Fibroblast of pulmonary artery (primary cell): ENCODE data around the gene TMEM129.

Source experiments
- DNase-seq: peaks from one replicate; pipeline ENCODE4 v3.0.0-alpha.2; 2010; ENCODE audit warnings: low read depth
- H3K4me3 ChIP-seq: replicated peaks from 2 replicates; pipeline ENCODE4 v1.5.1; 2011; ENCODE audit warnings: low read depth, mild to moderate bottlenecking, control low read depth, low read length, moderate library complexity
- TF ChIP-seq, protein P1 (sequence below): IDR thresholded peaks from 2 replicates; pipeline ENCODE4 v1.5.1; 2011; ENCODE audit warnings: mild to moderate bottlenecking, control low read depth, low read length, inconsistent platforms; ENCODE audit errors: missing control alignments

TMEM129 gene, protein sequence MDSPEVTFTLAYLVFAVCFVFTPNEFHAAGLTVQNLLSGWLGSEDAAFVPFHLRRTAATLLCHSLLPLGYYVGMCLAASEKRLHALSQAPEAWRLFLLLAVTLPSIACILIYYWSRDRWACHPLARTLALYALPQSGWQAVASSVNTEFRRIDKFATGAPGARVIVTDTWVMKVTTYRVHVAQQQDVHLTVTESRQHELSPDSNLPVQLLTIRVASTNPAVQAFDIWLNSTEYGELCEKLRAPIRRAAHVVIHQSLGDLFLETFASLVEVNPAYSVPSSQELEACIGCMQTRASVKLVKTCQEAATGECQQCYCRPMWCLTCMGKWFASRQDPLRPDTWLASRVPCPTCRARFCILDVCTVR

GRCh38 chr4:1721003-1721665 lies at the start of gene TMEM129, which contains the start of gene TACC3:
Gene TMEM129, minus strand, starts transcription at chr4:1721323. Its CDS starts 486 bp downstream, at chr4:1720837.
Gene TACC3, plus strand, starts transcription at chr4:1721521. Its CDS starts 1,901 bp downstream, at chr4:1723422.
- peak within 1 kb of the TSS; percentile 67 for H3K4me3 ChIP-seq
- TF ChIP-seq, protein P1, sequence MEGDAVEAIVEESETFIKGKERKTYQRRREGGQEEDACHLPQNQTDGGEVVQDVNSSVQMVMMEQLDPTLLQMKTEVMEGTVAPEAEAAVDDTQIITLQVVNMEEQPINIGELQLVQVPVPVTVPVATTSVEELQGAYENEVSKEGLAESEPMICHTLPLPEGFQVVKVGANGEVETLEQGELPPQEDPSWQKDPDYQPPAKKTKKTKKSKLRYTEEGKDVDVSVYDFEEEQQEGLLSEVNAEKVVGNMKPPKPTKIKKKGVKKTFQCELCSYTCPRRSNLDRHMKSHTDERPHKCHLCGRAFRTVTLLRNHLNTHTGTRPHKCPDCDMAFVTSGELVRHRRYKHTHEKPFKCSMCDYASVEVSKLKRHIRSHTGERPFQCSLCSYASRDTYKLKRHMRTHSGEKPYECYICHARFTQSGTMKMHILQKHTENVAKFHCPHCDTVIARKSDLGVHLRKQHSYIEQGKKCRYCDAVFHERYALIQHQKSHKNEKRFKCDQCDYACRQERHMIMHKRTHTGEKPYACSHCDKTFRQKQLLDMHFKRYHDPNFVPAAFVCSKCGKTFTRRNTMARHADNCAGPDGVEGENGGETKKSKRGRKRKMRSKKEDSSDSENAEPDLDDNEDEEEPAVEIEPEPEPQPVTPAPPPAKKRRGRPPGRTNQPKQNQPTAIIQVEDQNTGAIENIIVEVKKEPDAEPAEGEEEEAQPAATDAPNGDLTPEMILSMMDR, result no peak
- DNase-seq, result peak; percentile 92

DNA sequence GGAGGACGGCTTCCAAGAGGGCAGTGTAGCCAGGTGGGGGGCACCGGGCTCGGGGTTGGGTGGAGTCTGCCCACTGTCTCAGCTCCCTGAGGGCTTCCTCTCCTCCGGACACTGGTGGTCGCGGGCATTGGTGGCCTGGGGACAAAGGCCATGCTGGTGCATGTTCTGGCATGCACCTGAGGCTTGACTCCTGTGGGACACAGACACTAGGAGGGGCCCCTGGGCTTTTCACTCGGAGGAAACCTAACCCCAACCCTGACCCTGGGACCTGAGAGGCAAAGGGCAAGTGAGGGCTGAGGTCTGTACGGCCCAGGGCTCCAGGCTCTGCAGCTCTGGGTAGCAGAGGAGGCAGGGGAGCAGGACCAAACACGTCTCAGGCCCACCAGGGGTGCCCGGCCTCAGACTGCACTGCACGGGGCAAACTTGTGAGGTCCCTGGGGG lies 49.7 kb upstream of the TMEM129 start:
- TF ChIP-seq, protein P1, result no peak
- H3K4me3 ChIP-seq, result no peak overlapping the region

GRCh38 chr4:1770245-1770644 lies 49.1 kb upstream of the TMEM129 start:
- DNase-seq, result no peak
- H3K4me3 ChIP-seq, result no peak overlapping the region
- TF ChIP-seq, protein P1, result no peak

More for the DNA sequence above, 49.7 kb upstream of the TMEM129 start:
- no peak for DNase-seq

DNA sequence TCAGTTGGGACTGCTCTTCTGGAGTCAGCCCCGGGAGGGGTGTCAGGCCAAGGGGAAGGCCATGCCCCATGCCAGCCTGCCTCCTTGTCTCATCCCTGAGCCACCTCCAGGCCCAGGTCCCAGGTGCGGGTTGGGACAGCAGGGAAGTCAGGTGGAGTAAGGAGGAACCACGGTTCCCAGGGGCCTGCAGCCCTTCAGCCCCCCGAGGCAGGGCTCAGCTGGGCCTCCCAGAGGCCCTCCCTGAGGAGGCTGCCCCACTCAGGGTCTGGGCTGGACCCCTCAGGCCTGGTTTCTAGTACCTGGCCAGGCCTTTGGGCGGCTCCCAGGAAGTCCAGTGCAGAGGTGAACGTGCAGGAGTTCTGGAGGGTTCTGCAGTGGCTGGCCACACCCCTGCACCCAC lies 48.6 kb upstream of the TMEM129 start:
- no peak overlapping the region for H3K4me3 ChIP-seq
- no peak for DNase-seq
- TF ChIP-seq, protein P1, result no peak

GRCh38 chr4:1768367-1769034 lies 47.4 kb upstream of the TMEM129 start:
- DNase-seq, result no peak
- H3K4me3 ChIP-seq, result no peak overlapping the region
- TF ChIP-seq, protein P1, result no peak

- DNase-seq, result peak; percentile 38
- TF ChIP-seq, protein P1, result peak; percentile 28
- peak overlapping the region; percentile 29 for H3K4me3 ChIP-seq
Measured at GRCh38 chr4:1767770-1768366, 46.7 kb upstream of the TMEM129 start.
